NB4 (cell line): ENCODE results near the gene TMEM92.

Source experiments
- CTCF ChIP-seq: IDR thresholded peaks from one replicate; pipeline ENCODE4 v1.5.1; 2012; ENCODE audit warnings: low read depth, low read length
- MYC ChIP-seq: IDR thresholded peaks from 2 replicates; pipeline ENCODE4 v1.6.1; 2011; ENCODE audit warnings: low read depth, low read length
- POLR2A ChIP-seq: IDR thresholded peaks from 2 replicates; pipeline ENCODE4 v1.6.1; 2011; ENCODE audit warnings: mild to moderate bottlenecking; ENCODE audit not compliant: insufficient read length; ENCODE audit errors: extremely low read depth

DNA sequence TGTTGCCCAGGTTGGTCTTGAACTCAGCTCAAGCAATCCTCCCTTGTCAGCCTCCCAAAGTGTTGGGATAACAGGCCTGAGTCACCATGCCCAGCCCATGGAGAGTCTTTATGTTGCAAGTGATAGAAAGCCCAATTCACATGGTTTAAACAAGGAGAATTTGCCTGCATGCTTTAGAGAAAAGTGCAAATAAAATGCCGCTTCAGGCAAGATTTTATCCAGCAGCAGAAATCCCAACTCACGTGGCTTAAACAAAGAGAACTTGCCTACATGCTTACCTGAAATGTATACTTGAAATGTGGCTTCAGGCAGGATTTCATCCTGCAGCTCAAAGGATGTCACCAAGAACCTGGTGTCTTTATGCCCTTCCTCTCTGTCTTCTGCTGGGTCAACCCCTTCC, 42.9 kb downstream of the TMEM92 start:
- TF ChIP-seq CTCF (no peak), POLR2A (no peak), MYC (no peak)
